ACHN (cell line): ENCODE measurements around the gene TRABD2B.

ENCODE experiments used
- DNase-seq: peaks from one replicate; pipeline ENCODE4 v3.0.0-alpha.2; 2015
- in situ Hi-C: cut with HindIII; loops from 2 replicates; pipeline ENCODE4 v1.10.0; 2017; ENCODE audit warnings: low sequenced_read_pairs, low pct_ligation_motif_present, low pct_unique_long_range_greater_than_20kb

The TRABD2B gene

DNA sequence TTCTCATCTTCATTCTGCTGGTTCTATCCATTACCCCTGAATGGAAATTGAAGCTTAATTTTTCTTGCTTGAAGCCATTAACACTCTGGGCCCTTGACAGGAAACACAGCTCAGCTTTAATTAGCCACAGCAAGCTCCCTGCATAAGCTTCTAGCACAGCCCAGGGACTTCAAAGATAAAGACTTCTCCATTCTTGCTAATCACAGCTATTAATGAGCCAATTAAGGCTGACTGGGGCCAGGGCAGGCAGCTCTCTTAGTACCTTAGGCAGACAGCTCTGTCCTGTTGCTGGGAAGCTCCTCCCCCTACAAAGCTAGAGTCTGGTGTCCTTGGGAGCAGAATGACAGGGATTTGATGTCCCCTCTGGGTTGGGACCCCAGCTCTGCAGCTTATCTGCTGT is 27.9 kb upstream of the TRABD2B start:
- in situ Hi-C loops: no loop called here
- DNase-seq: no peak

DNA sequence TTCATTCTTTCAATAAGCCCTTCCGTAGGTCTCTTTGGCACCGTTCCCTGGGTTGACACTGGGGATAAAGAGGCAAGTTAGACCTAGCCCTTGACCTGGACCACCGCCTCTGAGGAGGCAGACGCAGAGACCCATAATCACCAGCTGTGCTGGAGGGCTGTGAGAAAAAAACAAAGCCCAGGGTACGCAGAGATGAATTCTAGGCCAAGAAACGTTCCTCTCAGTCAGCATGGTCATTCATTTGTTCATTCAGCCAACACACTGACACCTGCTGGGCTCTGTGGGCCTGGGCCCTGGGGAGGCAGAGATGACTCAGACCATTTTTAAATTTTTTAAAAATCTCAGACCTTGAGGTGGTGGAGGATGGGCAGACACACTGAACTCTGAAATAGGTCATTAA is 26.3 kb upstream of the TRABD2B start:
- in situ Hi-C loops: no loop called here
- DNase-seq: no peak

DNA sequence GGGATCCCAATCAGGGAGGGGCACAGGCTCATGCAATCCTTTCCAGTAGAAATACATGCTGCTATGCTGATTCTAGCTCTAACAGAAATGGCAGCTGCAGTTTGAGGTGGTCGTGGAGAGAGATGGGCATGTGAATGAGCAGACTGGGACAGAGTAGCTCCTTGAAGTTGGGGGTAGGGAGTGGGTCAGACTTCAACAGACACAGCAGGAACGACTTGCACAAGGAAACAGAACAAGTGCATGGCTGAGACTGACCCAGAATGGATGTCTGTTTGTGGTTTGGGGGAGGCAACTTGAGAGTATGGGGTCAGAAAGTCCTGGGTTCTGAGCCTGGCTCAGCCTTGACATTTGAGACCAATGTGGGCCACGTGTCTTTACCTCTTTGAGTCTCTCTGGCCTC is 25.1 kb upstream of the TRABD2B start:
- DNase-seq: no peak
- in situ Hi-C loops: no loop called here

DNA sequence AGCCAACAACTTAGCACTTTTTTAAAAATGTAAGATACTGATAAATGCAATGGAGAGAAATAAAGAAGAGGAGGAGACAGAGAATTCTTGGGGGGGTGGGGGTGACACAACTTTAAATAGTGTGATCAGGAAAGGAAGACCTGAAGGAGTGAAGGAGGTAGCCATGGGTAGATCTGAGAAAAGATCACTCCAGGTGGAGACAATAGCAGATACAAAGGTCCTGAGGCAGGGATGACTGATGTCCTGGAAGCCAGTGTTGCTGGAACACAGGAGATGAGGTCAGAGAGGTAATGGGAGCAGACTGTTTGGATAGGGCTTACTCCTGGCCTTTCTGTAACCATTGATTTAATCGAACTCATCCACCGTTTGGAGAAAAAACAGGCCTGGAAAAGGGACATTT is 24.6 kb upstream of the TRABD2B start:
- in situ Hi-C loops: no loop called here
- no peak for DNase-seq

DNA sequence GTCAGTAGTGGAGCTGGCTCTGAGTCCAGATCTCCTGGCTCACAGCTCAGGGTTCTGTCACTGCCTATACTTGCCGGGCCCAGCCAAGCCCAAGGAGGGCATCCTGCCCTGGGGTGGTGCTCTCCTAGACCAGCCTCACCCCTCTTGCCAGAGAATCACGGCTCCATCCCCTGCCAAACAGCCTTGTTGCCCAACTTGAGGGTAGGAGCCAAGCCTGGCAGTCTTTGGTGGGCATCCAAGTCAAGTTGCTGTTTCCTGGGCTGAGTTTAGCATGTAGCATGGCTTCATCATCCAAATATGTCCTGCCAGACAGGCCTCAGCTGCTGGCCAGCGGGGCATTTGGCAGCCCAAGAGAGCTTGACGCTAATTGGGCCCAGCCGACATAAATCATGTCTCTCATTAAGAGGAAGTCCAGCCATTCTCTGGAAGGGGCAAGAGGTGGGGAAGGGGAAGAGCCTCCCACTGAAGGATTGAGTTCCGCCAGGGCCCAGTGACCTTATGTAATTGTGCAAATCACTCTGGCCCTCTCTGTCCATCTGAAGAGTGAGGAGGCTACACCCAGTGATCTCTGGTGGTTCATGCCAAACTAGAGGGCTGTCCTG is 22.6 kb upstream of the TRABD2B start:
- no peak for DNase-seq
- in situ Hi-C loops: no loop called here

DNA sequence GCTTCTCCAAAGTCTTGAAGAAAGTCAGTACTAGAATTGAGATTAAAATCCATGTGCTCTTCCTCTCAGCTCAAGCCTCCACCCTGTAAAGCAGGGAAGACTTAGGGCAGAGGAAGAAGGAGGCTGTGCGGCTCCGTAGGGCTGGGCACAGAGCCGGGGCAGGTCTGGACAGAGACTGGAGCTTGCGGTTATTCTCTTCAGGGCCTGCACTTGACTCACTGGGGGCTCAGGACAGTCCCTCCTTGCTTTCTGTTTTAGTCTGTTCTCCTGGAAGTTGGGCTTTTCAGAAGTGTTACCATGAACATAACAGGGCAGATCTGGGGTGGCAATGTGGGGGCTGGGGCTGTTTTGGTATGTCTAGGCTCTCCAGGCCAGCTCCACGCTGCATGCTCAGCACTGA is 21.6 kb upstream of the TRABD2B start:
- in situ Hi-C loops: no loop called here
- DNase-seq: no peak

DNA sequence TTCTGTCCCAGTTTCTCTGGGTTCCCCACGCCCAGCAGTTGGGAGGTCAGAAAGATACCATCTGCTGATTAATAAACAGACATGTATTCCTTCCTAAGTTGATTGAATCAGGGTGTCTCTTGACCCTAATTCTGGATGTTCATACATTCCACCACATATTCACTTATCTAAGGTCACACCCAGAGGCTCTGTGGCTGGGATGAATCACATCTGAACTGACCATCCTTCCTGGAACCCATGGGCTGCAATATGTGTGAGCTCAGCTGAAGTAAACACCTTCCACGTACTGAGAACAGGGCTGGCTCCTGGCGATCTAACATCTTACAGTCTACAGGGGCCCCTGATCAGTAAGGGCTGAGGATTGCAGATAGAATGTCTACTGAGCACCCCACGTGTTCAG is 20.5 kb upstream of the TRABD2B start:
- DNase-seq: no peak
- in situ Hi-C loops: no loop called here

DNA sequence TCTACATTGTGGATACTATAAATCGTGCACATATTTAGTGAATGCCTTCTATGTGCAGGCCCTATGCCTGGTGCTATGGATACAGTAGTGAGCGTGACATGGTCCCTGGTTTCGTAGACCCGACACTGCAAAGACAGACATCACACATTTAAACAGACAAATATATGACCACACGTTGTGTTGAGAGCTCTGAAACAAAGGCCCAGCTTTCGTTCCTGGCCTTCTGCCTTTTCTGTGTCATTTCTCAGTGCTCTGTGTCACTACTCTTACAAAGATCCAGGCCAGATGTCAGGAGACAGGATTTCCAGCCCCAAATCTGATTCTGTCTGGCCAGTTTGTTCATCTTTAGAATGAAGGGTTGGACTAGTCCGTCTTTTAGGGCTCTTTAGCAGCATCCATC is 19.3 kb upstream of the TRABD2B start:
- in situ Hi-C loops: no loop called here
- no peak for DNase-seq

DNA sequence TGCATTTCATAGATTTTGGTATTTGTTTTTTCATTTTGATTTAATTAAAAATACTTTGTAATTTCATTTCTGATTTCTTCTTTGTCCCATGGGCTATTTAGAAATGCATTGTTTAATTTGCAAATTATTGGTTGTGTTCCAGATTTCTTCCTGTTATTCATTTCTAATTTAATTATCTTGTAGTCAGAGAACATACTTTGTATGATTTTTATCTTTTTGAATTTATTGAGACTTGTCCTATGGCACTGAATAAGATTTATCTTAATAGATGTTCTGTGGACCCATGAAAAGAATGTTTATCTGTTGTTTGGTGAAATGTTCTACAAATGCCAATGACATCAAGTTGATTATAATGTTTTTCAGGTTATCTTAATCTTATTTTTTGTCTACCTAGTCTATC is 16.1 kb upstream of the TRABD2B start:
- DNase-seq: no peak
- in situ Hi-C loops: no loop called here

DNA sequence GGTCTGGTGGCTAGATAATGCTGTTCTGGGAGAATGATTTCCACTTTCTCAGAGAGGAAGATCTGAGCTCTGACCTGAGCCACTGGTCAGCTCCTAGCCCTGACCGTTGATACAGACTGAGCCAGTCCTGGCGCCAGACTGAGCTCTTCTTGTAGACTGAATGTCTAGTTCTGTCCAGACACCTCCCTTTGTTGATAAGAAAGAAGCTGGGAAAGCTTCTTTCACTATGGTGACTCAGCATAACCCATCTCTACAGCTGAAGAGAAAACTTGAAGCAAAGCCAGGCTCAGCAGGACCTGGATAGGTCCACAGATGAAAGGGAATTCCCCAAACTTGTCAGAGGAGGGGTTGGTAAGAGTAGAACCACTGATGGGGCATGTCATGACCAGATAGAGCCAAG is 9.9 kb upstream of the TRABD2B start:
- DNase-seq: peak; percentile 13
- in situ Hi-C loops: no loop called here

DNA sequence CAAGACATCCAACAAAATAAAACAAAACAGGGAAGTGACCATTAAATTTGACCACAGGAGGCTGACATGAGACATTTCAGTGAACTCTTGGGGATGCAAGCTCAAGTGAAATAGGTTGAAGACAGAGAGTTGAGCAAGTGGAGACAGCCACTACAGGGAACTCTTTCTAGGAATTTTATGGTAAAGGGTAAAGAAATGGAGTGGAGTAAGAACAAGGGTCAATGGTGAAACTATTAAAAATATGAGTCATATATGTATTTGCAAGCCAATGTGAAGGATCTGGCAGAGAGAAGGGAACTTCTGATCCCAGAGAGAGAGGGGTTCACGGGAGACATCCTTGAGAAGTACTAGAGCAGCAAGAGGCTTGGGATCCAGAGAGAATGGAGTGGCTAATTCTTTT is 9.1 kb upstream of the TRABD2B start:
- DNase-seq: no peak
- in situ Hi-C loops: no loop called here

DNA sequence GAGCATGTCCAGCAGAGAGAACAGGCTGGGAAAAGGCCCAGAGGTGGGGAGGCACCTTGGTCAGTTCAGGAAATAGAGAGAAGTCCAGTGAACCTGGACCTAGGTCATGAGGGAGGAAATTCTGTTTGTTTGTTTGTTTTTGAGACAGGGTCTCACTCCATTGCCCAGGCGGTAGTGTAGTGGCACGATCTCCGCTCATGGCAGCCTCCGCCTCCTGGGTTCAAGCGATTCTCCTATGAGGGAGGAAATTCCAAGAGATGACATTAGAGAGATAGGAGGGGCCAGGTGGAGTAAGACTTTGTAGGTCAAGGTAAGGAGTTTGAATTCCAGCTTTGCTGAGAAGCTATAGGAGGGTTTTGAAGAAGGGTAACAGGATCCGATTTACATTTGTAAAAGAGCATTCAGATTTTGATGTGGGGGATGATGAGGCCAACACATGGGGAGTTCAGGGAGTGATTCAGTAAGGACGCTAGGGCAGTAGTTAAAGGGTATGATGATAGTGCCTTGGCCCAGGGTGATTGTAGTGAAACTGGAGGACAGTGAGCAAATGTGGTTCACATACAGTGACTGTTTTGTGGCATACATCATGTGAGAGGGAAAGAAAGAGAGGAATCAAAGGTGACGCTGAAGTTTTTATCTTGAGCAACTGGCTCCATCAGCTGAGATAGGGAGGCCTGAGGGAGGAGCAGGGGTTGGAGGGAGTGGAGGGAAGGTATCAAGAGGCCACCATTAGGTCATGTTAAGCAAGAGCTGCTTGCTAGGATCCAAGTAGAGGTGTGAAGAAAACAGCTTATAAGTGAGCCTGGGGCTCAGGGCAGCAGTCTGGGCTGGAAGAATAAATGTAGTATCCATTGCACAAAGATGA is 8.3 kb upstream of the TRABD2B start:
- no peak for DNase-seq
- in situ Hi-C loops: no loop called here

DNA sequence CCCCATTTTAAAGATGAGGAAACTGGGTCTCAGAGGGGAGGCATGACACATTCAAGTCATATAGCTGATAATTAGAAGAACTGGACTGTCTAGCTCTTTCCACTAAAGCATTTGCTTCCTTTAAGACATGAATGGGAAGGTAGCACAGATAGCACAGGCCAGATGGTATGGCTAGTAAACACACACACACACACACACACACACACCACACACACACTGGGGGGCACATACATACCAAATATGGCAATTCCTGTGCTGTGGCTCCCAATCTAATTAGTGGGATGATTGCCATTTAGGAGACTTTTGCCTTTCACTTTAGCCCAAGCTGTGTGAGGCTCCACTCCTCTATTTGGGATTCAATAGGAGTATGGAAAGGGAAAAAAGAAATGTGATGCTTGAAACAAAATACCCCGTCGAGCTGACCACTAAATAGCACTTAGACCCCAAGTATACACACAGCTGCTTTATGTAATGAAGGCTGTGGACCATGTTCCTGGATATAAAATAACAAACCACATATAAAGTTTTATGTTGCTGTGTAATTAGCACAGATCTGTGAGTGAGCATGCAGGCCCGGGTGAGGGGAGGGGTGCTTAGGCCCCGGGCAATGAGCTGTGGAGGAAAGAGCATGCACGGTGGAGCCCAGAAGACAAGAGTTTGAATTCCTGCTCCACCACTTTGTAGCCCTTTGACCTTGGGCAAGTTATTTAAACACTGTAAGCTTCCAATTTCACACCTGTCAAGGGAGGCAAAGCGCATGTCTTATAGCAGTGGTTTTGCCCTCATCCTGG is 6.8 kb upstream of the TRABD2B start:
- in situ Hi-C loops: no loop called here

DNA sequence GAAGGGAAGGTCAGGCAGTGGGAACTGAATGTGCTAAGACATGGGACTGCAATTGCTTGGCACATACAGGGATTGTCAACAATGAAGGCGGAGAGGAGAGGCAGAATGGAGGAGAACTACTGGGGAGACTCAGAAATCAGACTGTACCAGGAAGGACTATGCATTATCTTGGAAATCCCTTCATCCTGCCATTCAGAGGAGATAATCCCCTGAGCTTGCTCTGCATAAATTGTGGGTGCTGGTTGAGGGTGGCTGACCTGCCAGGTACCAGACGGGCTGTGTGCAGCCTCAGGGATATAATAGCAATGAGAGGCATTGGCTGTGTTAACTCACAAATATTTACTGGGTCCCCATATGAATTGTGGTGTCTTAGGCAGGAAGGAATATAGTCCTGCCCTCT is 5.0 kb upstream of the TRABD2B start:
- DNase-seq: no peak
- in situ Hi-C loops: no loop called here

More for the DNA sequence above, 6.8 kb upstream of the TRABD2B start:
- DNase-seq: no peak

DNA sequence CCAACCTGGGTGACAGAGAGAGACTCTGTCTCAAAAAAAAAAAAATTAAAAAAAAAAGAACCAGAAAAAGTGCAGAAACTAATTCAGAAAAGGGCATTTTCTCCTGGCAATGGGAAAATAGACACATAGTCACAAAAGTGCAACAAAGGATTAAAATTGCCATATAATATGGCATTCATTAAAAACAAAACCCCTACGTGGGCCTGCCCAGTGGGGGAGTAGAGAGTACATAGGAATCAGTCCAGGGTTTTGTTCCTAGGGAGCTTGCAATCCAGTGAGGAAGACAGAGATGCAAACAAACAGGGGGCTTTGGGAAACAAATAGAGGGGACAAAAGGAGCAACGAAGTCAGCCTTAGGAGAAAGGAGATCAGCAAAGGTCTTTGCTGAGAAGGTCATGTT is 4.5 kb upstream of the TRABD2B start:
- in situ Hi-C loops: no loop called here

DNA sequence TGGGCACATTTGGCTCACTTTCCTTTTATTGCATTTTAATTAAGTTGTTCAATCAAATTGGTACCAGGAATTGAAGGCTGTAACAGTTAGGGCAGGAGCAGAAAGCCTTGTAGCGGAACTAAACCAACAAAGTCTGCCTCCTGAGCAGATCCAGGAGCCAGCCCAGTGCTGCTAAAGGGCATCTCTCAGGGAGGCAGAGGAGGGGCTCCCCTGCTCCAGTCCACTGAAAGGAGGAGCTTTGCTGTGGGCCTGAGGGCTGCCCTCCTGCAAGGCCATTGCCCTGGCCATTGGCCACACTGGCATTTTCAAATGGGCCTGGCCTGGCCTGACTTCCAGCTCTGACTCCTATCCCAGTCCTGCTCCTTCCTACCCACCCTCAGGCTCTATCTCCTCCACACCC is 3.7 kb upstream of the TRABD2B start:
- DNase-seq: no peak
- in situ Hi-C loops: no loop called here

More for the DNA sequence above, 4.5 kb upstream of the TRABD2B start:
- no peak for DNase-seq

DNA sequence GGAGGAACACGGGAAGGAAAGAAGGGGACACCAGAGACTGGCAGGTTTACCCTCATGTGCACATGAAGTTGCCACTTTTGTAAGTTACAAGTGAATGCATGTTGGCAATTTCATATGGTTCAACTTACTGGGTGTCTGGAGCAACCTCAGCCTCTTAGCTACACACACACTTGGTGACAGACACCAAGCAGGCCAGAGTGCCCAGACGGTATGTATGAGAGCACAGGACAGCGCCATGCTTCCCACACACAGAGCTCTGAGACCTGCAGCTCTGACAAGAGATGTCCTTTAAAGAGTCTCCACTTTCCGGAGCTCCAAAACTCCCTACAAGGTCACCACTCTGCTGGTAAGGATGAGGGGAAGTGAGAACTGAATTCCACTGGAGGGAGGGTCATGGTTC is 1.9 kb upstream of the TRABD2B start:
- DNase-seq: no peak
- in situ Hi-C loops: no loop called here

DNA sequence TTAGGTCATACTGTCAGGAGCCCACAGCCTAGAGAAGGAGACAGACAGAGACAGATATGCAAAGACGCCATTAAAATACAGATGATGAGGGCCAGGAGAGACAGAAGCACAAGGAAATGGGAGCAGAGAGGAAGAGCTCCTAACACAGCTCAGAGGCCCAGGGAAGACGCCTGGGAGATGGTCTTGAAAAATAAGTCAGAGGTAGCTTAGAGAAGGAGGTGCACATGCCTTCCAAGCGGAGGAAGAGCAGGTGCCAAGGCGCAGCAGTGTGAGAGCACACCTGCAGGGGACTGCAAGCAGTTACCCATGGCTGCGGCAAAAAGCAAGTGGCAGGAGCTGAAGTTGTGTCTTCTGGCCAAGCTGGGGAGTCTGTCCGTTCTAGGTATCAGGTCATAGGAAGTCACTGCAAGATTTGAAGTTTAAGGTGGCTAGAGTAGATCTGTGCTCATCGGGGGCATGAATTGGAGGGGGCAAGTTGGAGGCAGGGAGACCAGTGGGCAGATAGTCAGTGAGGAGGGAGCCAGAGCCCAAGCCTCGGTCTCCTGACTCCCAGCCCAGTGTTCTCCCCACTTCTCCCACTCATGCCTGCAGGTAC is 1.3 kb upstream of the TRABD2B start:
- in situ Hi-C loops: no loop called here
- DNase-seq: no peak
